ENCODE data around the gene CSMD2.

DNA sequence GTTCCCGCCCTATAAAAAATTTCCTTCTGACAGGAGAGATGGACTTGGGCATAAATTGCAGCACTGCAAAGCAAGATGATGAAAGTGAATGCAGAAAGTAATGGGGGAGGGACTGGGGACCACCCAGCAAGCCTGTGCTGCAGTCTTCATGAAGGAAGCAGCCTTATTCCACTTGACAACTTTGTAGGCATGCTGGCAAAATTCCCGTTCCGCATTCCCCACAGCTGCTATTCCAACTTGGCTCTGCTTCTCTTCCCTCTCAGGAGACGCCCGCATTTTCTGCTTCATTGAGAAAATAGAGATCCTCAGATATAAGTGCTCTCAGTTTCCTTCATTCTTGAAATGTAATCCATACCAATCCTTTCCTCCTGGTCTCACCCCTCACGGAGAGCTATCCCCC lies 298.7 kb downstream of the CSMD2 start:
- TF ChIP-seq, protein P1, sequence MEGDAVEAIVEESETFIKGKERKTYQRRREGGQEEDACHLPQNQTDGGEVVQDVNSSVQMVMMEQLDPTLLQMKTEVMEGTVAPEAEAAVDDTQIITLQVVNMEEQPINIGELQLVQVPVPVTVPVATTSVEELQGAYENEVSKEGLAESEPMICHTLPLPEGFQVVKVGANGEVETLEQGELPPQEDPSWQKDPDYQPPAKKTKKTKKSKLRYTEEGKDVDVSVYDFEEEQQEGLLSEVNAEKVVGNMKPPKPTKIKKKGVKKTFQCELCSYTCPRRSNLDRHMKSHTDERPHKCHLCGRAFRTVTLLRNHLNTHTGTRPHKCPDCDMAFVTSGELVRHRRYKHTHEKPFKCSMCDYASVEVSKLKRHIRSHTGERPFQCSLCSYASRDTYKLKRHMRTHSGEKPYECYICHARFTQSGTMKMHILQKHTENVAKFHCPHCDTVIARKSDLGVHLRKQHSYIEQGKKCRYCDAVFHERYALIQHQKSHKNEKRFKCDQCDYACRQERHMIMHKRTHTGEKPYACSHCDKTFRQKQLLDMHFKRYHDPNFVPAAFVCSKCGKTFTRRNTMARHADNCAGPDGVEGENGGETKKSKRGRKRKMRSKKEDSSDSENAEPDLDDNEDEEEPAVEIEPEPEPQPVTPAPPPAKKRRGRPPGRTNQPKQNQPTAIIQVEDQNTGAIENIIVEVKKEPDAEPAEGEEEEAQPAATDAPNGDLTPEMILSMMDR (conservative IDR thresholded peaks at IDR 0.05) = no peak
- TF ChIP-seq EZH2 (IDR thresholded peaks at IDR 0.05; ENCODE audit: low read depth) = no peak

All from PC-9 (cell line).